ENCODE data around the gene NRG3.

GRCh38 chr10:82394987-82395386, 520.0 kb downstream of the NRG3 start:
- TF ChIP-seq YY1 (IDR thresholded peaks at IDR 0.05; ENCODE audit: extremely low read depth, insufficient replicate concordance, low read depth, low read length) = no peak
- TF ChIP-seq CBX3 (IDR thresholded peaks at IDR 0.05; ENCODE audit: low read depth) = no peak
- no peak for TF ChIP-seq POLR2A (IDR thresholded peaks at IDR 0.05; ENCODE audit: borderline replicate concordance, extremely low read depth, insufficient read depth, insufficient read length)
- no peak for TF ChIP-seq CTCF (IDR thresholded peaks at IDR 0.05 in 2 of 3, conservative IDR thresholded peaks at IDR 0.05 in 1 of 3; ENCODE audit: borderline replicate concordance in 1 of 3, insufficient read depth in 1 of 3, low read depth in 2 of 3, low read length in 2 of 3)
